K562 (cell line): ENCODE data around the gene MECP2. TPM values are rescaled to one million over a fixed set of nuclear protein-coding genes. Genes with fewer than 3 reads are reported as not detected.

ENCODE experiments used
- HDAC3 ChIP-seq: fragments of 450-650 bp; IDR thresholded peaks from 2 replicates; pipeline ENCODE4 v1.6.1; 2018; ENCODE audit warnings: borderline replicate concordance, mild to moderate bottlenecking, moderate library complexity; ENCODE audit not compliant: partially characterized antibody
- POLR2AphosphoS5 ChIP-seq: IDR thresholded peaks from 2 replicates; pipeline ENCODE4 v1.6.1; 2011; ENCODE audit warnings: mild to moderate bottlenecking, low read depth, low read length, moderate library complexity; ENCODE audit not compliant: control insufficient read depth, insufficient read depth
- POLR2G ChIP-seq: fragments of 200-400 bp; formaldehyde crosslinking; IDR thresholded peaks from 2 replicates; pipeline ENCODE4 v1.6.1; 2017; ENCODE audit warnings: low read depth, mild to moderate bottlenecking, antibody characterized with exemption, low read length, moderate library complexity
- RBM22 ChIP-seq: fragments of 200-400 bp; formaldehyde crosslinking; IDR thresholded peaks from 2 replicates; pipeline ENCODE4 v1.6.1; 2018; ENCODE audit warnings: low read length, low read depth; ENCODE audit not compliant: poor library complexity, severe bottlenecking
- polyA plus RNA-seq, 8 experiments: library from polyadenylated mRNA; depleted of rRNA in 4 of 8; stranded (reverse) in 5 of 8; unstranded in 3 of 8; fragments of >200 nt; fragmentation: Nextera tagmentation in 2 of 8; fragmentation: Illumina TruSeq in 1 of 8; extraction: Ambion mirVana in 2 of 8; extraction: Trizol in 1 of 8; gene quantifications; 2 replicates each; pipeline versions ENCODE4 v1.2.1 to v1.2.3, GENCODE V29; 2011 to 2014; ENCODE audit warnings: inconsistent platforms in 1 of 8, missing spikeins in 1 of 8
- total RNA-seq, 7 experiments: library from RNA; depleted of rRNA in 6 of 7; stranded (reverse); fragments of >200 nt in 6 of 7; fragmentation: Illumina TruSeq in 2 of 7; extraction: Trizol in 2 of 7; gene quantifications; 2 replicates each; pipeline versions ENCODE4 v1.2.1 to v1.2.3, GENCODE V29; 2011 to 2021; ENCODE audit warnings: low replicate concordance in 1 of 7
- TF ChIP-seq, protein P1 (sequence below): IDR thresholded peaks from 2 replicates; pipeline ENCODE4 v1.6.1; 2011; ENCODE audit warnings: borderline replicate concordance, low read depth, mild to moderate bottlenecking, moderate library complexity, low read length; ENCODE audit not compliant: insufficient read depth, poor library complexity, severe bottlenecking
- TF ChIP-seq, protein P2 (sequence below), 3 experiments: IDR thresholded peaks in 2 of 3; conservative IDR thresholded peaks in 1 of 3; 2 replicates each; pipeline ENCODE4 v1.5.1; 2011 to 2012; ENCODE audit warnings: low read length in 3 of 3, mild to moderate bottlenecking in 3 of 3, control low read depth in 2 of 3, improper control_type of control experiment in 1 of 3, inconsistent platforms in 1 of 3, low read depth in 1 of 3, mixed read lengths in 1 of 3, moderate library complexity in 1 of 3; ENCODE audit not compliant: insufficient read depth in 2 of 3
- TF ChIP-seq, protein P3 (sequence below): fragments of 450-650 bp; IDR thresholded peaks from 2 replicates; pipeline ENCODE4 v1.6.1; 2016; ENCODE audit warnings: low read depth

Gene MECP2
- total and polyA plus RNA-seq, 9 of the 15 experiments (the other 6 are each of a cell fraction or from before 2014, with no cell fraction given): 2.1 to 50.9 (median 30.5) TPM

GRCh38 chrX:154013614-154014360 is 83.7 kb downstream of the MECP2 start (continued):
- TF ChIP-seq, protein P1, sequence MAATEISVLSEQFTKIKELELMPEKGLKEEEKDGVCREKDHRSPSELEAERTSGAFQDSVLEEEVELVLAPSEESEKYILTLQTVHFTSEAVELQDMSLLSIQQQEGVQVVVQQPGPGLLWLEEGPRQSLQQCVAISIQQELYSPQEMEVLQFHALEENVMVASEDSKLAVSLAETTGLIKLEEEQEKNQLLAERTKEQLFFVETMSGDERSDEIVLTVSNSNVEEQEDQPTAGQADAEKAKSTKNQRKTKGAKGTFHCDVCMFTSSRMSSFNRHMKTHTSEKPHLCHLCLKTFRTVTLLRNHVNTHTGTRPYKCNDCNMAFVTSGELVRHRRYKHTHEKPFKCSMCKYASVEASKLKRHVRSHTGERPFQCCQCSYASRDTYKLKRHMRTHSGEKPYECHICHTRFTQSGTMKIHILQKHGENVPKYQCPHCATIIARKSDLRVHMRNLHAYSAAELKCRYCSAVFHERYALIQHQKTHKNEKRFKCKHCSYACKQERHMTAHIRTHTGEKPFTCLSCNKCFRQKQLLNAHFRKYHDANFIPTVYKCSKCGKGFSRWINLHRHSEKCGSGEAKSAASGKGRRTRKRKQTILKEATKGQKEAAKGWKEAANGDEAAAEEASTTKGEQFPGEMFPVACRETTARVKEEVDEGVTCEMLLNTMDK: peak; percentile 76
- TF ChIP-seq HDAC3 (no peak), POLR2G (peak; percentile 37; the same call in 1 of the 2 replicates), POLR2AphosphoS5 (0 out of 2 replicates have a peak, but pooled peaks have one; percentile 4), RBM22 (no peak)
- TF ChIP-seq, protein P2, sequence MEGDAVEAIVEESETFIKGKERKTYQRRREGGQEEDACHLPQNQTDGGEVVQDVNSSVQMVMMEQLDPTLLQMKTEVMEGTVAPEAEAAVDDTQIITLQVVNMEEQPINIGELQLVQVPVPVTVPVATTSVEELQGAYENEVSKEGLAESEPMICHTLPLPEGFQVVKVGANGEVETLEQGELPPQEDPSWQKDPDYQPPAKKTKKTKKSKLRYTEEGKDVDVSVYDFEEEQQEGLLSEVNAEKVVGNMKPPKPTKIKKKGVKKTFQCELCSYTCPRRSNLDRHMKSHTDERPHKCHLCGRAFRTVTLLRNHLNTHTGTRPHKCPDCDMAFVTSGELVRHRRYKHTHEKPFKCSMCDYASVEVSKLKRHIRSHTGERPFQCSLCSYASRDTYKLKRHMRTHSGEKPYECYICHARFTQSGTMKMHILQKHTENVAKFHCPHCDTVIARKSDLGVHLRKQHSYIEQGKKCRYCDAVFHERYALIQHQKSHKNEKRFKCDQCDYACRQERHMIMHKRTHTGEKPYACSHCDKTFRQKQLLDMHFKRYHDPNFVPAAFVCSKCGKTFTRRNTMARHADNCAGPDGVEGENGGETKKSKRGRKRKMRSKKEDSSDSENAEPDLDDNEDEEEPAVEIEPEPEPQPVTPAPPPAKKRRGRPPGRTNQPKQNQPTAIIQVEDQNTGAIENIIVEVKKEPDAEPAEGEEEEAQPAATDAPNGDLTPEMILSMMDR (IDR thresholded peaks at IDR 0.05 in 2 of 3, conservative IDR thresholded peaks at IDR 0.05 in 1 of 3; ENCODE audit: insufficient read depth in 2 of 3, low read depth in 1 of 3, low read length in 3 of 3): peak; percentile 65 to 90 (median 73)
- TF ChIP-seq, protein P3, sequence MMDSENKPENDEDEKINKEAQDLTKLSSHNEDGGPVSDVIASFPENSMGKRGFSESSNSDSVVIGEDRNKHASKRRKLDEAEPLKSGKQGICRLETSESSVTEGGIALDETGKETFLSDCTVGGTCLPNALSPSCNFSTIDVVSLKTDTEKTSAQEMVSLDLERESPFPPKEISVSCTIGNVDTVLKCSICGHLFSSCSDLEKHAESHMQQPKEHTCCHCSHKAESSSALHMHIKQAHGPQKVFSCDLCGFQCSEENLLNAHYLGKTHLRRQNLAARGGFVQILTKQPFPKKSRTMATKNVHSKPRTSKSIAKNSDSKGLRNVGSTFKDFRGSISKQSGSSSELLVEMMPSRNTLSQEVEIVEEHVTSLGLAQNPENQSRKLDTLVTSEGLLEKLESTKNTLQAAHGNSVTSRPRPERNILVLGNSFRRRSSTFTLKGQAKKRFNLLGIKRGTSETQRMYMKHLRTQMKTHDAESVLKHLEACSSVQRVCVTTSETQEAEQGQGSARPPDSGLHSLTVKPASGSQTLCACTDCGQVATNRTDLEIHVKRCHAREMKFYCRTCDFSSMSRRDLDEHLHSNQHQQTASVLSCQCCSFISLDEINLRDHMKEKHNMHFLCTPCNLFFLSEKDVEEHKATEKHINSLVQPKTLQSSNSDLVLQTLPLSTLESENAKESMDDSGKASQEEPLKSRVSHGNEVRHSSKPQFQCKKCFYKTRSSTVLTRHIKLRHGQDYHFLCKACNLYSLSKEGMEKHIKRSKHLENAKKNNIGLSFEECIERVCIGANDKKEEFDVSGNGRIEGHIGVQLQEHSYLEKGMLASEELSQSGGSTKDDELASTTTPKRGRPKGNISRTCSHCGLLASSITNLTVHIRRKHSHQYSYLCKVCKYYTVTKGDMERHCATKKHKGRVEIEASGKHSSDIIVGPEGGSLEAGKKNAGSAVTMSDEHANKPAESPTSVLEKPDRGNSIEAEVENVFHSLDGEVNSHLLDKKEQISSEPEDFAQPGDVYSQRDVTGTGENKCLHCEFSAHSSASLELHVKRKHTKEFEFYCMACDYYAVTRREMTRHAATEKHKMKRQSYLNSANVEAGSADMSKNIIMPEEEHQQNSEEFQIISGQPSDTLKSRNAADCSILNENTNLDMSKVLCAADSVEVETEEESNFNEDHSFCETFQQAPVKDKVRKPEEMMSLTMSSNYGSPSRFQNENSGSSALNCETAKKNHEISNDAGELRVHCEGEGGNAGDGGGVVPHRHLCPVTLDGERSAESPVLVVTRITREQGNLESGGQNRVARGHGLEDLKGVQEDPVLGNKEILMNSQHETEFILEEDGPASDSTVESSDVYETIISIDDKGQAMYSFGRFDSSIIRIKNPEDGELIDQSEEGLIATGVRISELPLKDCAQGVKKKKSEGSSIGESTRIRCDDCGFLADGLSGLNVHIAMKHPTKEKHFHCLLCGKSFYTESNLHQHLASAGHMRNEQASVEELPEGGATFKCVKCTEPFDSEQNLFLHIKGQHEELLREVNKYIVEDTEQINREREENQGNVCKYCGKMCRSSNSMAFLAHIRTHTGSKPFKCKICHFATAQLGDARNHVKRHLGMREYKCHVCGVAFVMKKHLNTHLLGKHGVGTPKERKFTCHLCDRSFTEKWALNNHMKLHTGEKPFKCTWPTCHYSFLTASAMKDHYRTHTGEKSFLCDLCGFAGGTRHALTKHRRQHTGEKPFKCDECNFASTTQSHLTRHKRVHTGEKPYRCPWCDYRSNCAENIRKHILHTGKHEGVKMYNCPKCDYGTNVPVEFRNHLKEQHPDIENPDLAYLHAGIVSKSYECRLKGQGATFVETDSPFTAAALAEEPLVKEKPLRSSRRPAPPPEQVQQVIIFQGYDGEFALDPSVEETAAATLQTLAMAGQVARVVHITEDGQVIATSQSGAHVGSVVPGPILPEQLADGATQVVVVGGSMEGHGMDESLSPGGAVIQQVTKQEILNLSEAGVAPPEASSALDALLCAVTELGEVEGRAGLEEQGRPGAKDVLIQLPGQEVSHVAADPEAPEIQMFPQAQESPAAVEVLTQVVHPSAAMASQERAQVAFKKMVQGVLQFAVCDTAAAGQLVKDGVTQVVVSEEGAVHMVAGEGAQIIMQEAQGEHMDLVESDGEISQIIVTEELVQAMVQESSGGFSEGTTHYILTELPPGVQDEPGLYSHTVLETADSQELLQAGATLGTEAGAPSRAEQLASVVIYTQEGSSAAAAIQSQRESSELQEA: no peak
